MM.1S (cell line): Measurements from ENCODE around the gene MIER3.

Experiments
- CTCF ChIP-seq: fragments of 300-600 bp; sonication (generic); IDR thresholded peaks from 2 replicates; pipeline ENCODE4 v1.5.1; 2016; ENCODE audit warnings: antibody characterized with exemption, low read length, mixed read lengths
- EZH2 ChIP-seq: fragments of 300-600 bp; sonication (generic); optimal IDR thresholded peaks from 2 replicates; pipeline ENCODE3; 2017; ENCODE audit warnings: low read depth, mild to moderate bottlenecking, antibody characterized with exemption, low read length, mixed read lengths

DNA sequence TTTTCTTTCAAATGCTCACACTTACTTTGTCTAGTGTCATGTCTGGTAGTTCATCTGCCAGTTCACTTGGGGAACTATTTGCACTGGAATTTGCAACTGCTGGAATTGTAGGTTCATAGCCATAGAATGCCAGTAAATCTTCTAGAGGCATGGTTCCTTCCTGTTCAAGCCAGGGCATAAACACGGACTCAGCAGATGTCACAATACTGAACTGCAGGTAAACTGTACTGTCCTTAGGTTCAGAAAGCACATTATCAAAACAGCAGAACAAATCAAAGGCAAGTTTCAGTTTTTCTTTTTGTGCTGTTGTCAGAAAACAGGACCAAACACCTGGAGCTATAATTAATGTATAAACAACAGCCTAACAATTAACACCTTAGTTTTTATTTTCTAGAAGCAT, 13.1 kb downstream of the MIER3 start:
- no peak for TF ChIP-seq CTCF
- TF ChIP-seq EZH2, result no peak
